GM18517 (cell line): Measurements from ENCODE around the gene OR2T10.
"Not testable (repeated sequence)": the region's sequence is repeated elsewhere in the genome, so short reads cannot be mapped to it uniquely, and the experiment has no call there.

ENCODE experiments used
- ATAC-seq: cut with Tn5 transposase; IDR thresholded peaks from one replicate; pipeline ENCODE4 v1.9.1; 2021; ENCODE audit warnings: mild to moderate bottlenecking, moderate library complexity; ENCODE audit not compliant: unreplicated experiment

The OR2T10 gene, protein sequence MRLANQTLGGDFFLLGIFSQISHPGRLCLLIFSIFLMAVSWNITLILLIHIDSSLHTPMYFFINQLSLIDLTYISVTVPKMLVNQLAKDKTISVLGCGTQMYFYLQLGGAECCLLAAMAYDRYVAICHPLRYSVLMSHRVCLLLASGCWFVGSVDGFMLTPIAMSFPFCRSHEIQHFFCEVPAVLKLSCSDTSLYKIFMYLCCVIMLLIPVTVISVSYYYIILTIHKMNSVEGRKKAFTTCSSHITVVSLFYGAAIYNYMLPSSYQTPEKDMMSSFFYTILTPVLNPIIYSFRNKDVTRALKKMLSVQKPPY

DNA sequence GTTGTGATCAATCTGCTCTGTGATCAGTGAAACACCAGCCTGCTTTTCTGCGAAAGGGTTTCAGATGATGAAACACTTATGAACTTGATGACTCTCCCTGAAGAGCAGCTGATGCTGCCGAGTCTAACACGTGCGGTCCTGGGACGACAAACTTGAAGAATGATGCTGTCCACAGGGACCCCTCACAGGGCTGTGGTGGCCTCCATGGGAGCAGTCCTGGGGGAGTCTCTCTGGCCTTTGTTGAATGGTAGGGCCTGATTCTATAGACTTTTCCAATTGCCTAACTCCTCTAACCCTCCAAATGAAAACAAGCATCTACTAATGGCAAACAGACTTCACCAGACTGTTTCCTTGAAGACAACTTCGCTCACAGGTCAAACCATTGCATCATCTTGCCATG, at the start of gene OR2T10:
Gene OR2T10 (minus strand): TSS at position 112 of the 400 bp plus-strand sequence. CDS start 3,932 bp downstream, outside the sequence.
- no peak for ATAC-seq

DNA sequence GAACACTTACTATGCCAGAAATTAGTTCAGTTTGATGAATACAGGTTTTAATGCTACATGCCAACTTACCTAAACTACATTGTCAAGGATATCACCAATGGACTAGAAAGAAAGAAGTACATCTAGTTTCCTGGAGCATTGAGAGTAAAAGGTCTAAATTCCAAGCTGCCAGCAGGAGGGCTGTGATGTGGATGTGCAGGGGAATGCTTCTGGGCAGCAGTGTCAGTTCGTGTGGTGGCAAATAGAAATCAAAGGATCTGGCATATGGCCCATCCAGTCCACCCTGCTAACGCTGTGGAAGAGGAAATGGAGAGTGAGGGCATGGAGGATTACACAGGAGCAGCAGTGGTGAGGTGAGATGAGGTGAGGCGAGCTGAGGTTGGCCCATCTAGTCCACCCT, 47.7 kb upstream of the OR2T10 start, which contains the start of gene OR2T35:
Gene OR2T35 (minus strand): TSS at position 101 of the 400 bp plus-strand sequence. CDS start 6,020 bp downstream, outside the sequence.
- not testable (repeated sequence) for ATAC-seq

DNA sequence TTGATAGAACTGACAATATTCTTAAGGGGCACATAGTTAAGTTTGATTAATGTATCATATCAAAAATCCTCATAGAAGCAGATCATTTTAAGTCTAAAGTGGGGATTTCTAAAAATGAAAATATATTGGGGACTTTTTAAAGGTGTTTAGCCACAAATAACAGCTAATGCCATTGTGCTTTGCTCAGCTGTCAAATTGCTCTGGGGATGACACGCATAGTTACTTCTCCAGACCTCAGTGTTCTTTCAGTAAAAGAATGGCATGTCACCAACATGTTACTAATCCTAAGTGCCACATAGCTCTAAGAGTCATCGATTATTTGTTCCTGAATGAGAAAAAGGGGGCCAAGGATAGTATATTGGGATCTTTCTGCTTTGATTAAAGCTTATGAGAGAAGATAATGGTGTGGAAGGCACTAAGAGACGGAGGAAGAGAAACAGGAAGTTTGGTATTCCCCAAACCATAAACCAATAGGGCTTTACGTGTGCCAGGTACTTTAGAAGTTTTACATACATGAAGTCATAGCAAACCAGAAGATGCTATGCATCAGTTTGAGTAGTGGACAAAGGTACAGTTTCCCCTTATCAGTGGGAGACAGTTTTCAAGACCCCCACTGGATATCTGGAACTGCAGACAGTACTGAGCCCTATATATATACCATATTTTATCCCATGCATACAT, 45.6 kb upstream of the OR2T10 start:
- ATAC-seq, result peak; percentile 75

DNA sequence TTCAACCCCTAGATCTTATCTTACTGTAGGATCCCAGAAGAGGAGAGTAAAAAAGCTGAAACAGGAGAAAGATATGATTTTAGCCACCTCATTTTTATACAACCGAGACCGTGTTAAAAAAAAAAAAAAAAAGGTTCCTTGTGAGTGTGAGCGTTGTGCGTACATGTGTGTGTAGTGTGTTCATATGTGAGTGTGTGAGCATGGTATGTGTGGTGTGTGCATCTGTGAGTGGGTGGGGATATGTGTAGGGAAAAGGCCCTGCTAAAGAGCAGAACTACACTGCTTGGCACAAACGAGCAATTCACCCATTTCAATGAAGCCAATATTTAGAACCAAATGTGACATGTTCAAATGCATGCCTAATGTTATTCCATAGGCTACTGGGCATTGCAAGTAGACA, 44.1 kb upstream of the OR2T10 start:
- ATAC-seq, result peak; percentile 17

DNA sequence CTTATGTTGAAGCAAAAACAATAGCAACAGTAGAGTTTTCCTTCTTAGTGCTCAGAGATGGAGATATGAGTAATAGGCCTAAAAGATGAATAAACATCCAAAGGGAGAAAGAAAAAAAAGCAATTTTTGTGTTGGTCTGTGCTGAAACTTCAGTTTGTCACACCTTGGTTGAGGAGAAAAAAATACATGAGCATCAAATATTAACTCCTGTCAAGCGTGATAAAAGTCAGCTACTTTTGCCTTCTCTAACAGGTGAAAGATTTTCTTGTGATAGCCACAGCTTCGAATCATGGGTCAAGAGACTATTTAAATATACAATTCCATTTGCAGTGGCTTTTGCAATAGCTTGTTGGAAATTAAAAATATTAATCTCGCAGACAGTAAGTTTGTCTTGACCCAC, 43.4 kb upstream of the OR2T10 start:
- ATAC-seq, result peak; percentile 50

DNA sequence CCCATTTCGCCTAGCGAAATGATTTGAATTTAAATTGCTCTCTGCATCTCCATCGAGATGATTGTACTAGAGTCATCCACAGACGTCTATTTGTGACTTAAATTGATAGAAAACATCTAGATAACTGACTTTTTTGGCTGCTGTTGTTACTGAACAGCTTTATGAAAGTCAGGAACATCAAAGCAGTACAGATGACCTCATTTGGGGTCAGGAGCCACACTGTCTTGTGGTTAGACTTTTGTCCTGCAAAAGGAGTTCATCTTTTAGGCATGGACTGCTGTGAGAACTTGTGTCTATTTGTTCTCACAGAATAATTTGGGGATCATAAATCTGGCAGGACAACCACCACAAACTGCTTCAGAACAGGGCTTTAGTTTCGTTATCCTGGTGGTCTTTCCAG, 42.2 kb upstream of the OR2T10 start:
- peak; percentile 26 for ATAC-seq

DNA sequence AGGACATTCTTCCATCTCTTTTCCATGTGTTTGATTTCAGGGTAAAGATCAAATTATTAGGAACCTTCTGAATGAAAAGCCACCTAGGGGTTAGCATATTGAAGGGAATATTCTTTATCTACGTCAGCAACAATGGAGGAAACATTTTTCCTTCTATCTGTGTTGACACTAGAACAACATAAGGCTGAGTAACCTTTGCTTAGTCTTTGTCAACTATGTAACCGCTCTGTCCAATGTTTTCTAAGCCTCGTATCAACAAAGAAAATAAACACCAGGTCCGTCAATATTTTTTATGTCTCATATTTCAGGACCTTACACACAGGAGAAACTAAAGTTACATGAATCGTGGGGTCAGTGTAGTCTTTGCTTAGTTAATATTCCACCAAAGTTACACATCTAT, 39.1 kb upstream of the OR2T10 start:
- ATAC-seq, result not testable (repeated sequence)

DNA sequence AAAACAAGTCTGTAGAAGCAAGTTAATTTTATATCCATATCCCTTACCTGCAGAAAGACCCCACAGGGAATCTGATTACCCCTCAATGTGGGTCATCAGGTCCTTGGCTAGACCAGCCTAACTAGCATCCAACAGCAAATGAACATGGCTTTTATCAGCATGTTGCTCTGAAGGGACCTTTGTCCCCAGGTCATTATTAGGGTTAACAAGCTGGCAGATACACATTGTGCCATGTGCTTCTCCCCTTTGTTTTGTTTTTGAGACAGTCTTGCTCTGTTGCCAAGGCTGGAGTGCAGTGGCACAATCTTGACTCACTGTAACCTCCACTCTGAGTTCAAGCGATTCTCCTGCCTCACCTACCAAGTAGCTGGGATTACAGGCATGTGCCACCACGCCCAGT, 37.5 kb upstream of the OR2T10 start, which contains the start of gene OR2T11:
Gene OR2T11 (minus strand): TSS at position 101 of the 400 bp plus-strand sequence. CDS start 7,963 bp downstream, outside the sequence.
- ATAC-seq, result not testable (repeated sequence)

DNA sequence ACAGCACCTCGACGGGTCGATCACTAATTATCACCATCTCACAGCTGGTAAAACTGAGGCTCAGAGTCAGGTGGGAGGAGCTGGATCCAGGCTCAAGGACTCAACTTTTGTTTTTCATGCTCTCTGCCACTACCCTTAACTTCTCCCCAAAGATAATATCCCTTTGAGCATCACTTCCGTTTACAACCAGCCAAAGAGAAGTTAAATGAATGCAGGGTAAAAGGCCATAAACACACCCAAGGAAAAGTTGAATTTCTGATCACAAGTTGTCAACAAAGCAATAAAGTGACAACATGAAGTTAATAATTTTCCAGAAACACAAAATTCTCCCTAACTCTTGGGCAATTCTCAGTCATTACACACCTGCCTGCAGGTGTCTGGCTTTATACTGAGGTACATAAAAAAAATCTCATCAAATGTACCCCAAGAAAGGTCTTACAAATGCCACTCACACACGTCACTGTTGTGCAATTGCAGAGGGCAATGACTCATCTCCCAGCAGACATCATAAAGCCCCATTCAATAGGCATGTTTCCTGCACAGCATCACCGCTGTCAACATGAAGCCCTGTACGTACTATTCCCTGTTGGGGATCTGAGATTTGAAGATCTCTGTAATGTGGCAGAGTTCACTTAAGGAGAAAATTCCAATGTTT, 34.0 kb upstream of the OR2T10 start:
- no peak for ATAC-seq

DNA sequence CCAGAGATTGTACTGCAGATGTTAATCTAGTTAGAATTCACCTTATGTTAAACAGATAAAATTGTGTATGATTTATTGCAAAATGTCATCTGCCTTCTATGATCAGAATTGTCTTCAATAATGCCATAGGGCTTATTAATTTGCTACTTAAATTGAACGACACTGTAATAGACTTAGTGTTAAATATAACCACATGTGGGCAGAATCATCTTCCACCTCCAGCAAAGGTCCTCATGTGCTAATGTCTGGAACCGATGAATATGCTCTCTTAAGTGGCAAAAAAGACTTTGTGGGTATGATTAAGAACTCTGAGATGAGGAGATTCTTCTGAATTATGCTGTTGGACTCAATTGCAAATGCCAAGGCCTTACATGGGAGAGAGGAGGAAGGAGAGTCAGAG, 33.1 kb upstream of the OR2T10 start:
- no peak for ATAC-seq

DNA sequence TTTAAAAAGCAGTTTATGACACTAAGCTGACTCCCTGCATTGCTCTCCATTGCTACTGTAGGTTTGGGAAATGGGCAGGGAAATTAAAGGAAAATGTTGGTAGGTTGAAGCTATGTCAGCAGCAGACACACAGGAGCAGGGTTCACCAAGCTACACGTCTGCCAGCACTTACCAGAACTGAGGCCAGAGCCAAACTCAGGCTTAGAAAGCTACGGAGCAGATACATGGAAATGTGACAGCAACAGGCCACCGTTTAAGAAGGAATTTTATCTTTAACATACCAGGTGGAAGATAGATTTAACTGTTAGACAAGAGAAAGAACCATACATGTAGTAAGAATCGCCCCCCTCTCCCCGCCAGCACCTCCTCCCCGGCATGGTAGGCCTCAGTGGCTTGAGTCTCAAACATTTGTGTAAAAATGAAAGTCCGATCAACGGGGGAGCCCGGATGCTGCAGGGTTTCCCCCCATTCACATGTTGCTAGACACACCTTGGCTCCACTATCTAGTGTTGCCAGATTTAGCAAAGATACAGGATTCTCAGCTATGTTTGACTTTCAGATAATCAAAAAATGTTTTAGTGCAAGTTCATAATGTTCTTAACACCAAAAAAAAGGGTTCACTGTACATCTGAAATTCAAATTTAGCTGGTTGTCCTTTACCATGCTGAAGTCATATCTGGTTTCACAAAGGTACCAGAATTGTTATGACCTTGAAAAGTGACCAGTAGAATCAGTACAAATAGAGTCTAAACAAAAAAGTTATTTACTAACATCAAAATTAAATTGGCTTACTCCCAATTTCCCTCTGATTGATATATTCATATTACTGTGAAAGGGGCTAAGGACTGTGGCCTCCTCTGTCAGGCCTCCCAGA, 30.7 kb upstream of the OR2T10 start:
- ATAC-seq, result peak; percentile 72

DNA sequence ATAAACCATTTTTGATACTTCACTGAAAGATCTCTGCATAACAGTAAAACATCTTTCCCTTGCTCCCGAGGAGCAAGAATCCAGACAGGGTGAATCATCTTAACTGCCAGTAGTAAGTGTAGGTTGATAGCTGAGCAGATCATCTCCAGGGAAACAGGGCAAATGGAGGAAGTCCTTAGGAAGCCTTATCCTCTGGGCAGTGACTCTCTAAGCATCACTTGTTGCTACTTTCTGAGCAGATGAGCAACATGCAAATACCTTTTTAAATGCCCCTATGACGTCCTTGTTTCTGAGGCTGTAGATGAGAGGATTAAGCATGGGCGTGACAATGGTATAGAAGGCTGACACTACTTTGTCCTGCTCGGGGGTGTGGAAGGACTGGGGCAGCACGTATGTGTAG, 28.5 kb upstream of the OR2T10 start:
- no peak for ATAC-seq

DNA sequence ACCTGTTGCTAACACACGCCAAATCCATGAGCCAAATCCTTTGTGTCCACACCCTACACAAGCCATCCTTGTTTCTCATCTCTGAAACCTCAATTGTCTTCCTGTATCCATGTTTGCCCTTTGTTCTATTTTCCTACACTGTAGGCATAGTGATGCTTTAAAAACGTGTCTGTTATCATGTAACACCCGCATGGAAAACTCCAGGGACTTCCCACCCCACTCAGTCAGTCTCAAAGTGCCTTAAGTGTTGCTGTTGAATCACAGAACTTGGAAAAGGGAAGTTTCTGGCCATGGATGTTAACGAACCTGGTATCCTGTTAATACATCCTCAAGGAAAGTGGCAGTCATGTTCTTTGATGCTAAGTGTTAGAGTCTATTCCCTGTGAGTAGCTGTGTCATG, 27.7 kb upstream of the OR2T10 start:
- ATAC-seq, result no peak

DNA sequence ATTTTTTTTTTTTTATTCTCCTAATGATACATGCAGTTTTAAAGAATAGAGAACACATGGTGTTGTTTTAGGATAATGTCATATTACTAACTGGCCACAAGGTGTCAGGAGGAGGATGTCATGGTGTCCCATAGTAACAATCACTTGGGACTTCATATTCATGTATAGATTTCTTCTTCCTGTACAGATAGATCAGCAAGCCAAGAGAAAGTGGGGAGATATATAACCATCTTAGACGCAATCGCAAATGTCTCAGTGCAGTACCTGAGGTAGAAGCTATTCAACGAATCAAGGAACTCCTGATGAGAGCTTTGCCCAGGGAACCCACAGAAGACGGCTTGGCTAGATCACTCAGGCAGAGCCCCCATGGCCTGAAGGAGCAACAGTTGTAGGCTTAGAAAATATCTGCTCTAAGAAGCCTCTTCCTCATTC, 25.1 kb upstream of the OR2T10 start:
- peak; percentile 92 for ATAC-seq

DNA sequence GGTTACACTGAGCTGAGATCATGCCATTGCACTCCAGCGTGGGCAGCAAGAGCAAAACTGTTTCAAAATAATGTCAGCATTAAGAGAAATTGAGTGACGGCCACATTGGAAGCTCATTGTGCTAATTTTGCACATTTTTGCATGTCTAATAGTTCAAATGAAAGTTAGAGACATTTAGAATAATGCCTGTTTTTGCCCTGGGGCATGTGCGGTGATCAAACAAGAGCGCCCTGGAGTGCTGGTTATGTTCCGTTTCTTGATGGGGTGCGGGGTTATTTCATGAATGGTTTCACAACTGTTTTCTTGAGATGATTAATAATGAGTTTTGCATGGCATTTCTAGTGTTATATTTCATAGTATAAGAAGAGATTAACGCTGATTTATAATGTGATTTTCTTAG, 24.3 kb upstream of the OR2T10 start:
- no peak for ATAC-seq

DNA sequence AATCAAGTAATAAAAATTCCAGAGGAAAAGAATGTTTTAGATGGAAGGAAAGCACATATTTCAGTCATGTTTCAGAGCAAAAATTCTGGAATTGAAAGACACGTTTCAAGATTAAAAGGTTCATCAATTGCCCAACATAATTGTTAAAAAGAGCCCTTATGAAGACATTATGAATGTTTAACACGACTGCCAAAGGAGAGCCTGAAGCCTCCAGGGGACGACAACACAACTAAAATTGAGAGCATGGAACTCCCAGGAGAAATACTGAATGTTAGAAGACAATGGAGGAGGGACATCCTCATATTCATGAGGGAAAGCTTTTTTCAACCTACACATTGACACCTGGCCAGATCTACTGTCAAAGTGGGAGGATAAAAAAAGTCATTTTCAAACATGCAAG, 21.4 kb upstream of the OR2T10 start:
- ATAC-seq, result no peak

DNA sequence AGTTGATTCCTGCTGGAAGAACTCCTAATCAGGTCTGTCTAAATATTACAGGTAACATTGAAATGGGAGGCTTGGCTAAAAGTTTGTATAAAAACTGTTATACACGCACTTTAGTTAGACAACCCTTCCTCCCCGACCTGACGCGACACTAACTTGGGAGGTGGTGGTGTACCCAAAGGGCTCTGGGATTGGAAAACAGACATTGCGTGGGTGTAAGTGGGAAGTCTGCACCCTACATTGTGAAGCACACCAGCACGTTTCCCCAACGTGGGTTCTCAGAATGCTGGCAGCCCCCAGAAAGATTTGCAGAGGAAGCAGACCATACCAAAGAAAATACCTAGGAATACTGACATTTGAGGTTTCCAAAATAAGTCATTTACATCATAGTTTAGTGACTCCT, 20.6 kb upstream of the OR2T10 start:
- no peak for ATAC-seq

DNA sequence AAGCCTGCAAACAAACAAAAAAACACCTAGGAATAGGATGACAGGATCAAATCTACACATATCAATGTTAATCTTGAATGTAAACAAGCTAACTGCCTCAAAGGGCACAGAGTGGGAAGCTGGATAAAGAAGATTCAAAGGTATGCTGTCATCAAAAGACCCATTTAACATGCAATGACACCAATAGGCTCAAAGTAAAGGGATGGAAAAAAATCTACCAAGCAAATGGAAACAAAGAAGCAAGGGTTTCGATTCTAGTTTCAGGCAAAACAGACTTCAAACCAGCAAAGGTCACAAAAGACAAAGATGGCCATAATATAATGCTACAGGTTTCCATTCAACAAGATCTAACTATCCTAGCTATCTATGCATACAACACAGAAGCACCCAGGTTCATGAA, 16.2 kb upstream of the OR2T10 start:
- no peak for ATAC-seq

DNA sequence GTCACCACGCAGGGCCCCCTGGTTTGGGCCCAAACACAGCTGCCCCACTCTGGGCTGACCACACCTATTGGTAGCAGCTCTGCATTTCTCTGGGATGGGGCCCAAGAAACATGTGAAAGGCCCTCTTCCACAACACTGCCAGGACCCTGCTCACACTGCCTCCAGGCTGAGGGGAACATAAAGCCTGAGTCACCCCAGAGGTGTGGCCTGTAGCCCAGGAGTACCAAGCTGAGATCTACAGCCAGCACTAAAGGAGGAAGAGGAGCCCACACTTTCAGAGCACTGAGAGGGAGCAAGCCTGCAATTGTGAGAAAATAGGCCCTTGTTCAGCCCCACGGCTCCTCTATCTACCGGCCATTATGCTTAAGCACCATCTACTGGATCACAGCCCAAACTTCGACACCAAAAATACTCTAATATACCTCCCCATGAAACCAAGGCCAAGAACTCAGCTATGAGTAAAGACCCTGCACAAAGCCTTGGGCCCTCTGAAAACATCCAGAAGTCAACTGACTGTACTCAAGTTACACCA, 14.4 kb upstream of the OR2T10 start:
- ATAC-seq, result no peak

DNA sequence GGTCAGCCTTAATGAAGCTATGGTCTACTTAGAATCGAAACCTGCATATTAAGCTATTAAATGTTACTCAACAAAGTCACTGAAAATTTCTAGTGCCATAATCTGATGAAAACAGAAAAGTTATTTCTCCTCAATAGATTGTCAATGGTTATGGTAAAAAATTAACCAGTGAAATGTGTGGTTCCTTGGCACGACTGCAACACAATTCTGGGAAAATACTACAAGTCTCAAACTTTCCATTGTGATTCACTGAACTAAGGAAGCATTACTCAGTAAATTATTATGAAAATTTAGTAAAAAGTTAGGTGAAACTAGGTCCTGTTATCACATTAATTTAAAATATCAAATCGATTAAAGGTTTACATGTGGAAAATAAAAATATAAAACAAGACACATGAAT, 12.8 kb upstream of the OR2T10 start:
- ATAC-seq, result no peak
